Erythroblast (primary cell): ENCODE results near the gene ZGLP1.

Experiments
- GATA1 ChIP-seq: IDR thresholded peaks from 2 replicates; pipeline ENCODE4 v1.6.1; 2011; ENCODE audit warnings: low read depth, mild to moderate bottlenecking, control low read depth, low read length, moderate library complexity
- POLR2A ChIP-seq: IDR thresholded peaks from 2 replicates; pipeline ENCODE4 v1.6.1; 2011; ENCODE audit warnings: mild to moderate bottlenecking, low read length

DNA sequence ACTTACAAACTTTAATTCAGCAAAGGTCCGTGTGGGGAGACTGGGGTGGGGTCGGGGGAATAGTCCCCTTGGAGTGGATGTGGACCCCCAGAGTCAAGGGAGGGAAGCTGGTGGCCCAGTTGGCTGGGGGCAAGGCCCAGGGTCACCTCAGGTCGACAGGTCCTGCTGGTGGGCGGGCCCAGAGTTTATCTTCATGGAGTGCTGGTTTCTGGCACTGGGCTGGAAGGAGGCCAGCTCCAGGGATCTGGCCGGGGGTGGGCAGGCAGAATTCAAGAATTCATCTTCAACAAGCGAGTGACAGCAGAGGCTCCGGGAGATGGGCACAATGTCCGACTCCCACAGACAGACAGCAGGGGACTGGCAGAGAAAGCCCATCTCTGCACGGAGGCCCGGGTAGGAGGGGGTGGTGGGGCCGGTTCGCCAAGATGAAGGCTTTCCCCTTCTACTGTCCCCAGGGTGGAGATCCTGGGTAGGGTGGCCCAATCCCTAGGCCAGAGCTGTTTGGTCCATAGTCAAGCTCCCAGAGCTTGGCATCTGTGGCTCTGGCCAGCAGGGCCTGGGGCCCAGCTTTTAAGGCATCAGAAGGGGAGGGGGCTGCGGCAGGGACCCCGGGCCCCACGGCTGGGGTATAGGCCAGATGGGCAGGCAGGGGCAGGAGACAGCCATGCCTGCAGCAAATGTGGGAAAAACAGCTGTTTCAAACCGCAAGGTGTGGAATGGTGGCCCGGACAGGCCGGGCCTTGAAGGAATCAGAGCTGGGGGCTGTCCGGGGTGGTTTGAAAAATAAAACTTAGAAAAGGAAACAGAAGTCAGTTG lies 6.8 kb upstream of the ZGLP1 start:
- TF ChIP-seq POLR2A (no peak), GATA1 (no peak)
